A549 treated with AZD9567 at 1 μM for 4 hours (cell line): ENCODE measurements around the gene CCR5. TPM values are rescaled to one million over a fixed set of nuclear protein-coding genes. Genes with fewer than 3 reads are reported as not detected.

ENCODE experiments used
- total RNA-seq: library from RNA; stranded (reverse); fragments of 200-300 nt; extraction: Qiagen RNA extraction; gene quantifications from 5 replicates; pipeline ENCODE4 v1.2.3, GENCODE V29; 2022; ENCODE audit not compliant: insufficient read depth

Gene CCR5
- not detected in 5 replicates for total RNA-seq

GRCh38 chr3:46370839-46371518 is at the start of gene CCR5:
CCR5 (plus strand) TSS chr3:46370946; CDS start chr3:46372903, 1,957 bp downstream.

GRCh38 chr3:46353647-46354410 is 16.9 kb upstream of the CCR5 start, which contains the start of gene CCR2:
CCR2 (plus strand) TSS chr3:46354111; CDS start chr3:46357528, 3,417 bp downstream.

GRCh38 chr3:46406788-46407611 is 36.3 kb downstream of the CCR5 start, which contains the start of the genes CCR5AS and CCRL2:
CCR5AS (minus strand) TSS chr3:46407066.
CCRL2 (plus strand) TSS chr3:46407259; CDS start chr3:46408080, 821 bp downstream.

Other genes with a start within 250 kb of the CCR5 start
- gene CCR1, start 162.6 kb upstream of the CCR5 start, total RNA-seq = not detected in 5 replicates
- gene CCR3, start 128.5 kb upstream of the CCR5 start, total RNA-seq = not detected in 5 replicates
- not detected in 5 replicates for gene CCR2, start 16.8 kb upstream of the CCR5 start, total RNA-seq
- gene CCRL2, start 36.3 kb downstream of the CCR5 start, total RNA-seq = 0.05 to 0.11 TPM (median 0.09 TPM) in 4 of 5 replicates, not detected in the other
- gene LTF, start 94.0 kb downstream of the CCR5 start, total RNA-seq = 0.05 TPM in 1 of 5 replicates, not detected in the others
- gene RTP3, start 127.0 kb downstream of the CCR5 start, total RNA-seq = not detected in 5 replicates
- gene LRRC2, start 195.4 kb downstream of the CCR5 start, total RNA-seq = 0.01 TPM in 1 of 5 replicates, not detected in the others
- gene FAM240A, start 241.6 kb downstream of the CCR5 start, total RNA-seq = not detected in 5 replicates